Ishikawa (cell line): ENCODE data around the gene OGDHL.

Experiments used
- CEBPB ChIP-seq: IDR thresholded peaks from 2 replicates; pipeline ENCODE4 v1.6.1; 2012
- EP300 ChIP-seq: IDR thresholded peaks from 2 replicates; pipeline ENCODE4 v1.6.1; 2012; ENCODE audit warnings: borderline replicate concordance
- MAX ChIP-seq: IDR thresholded peaks from 2 replicates; pipeline ENCODE4 v1.6.1; 2012
- RAD21 ChIP-seq: IDR thresholded peaks from 2 replicates; pipeline ENCODE4 v1.6.1; 2012; ENCODE audit warnings: low read depth
- TAF1 ChIP-seq: IDR thresholded peaks from 2 replicates; pipeline ENCODE4 v1.6.1; 2012; ENCODE audit warnings: low read depth, mild to moderate bottlenecking
- TEAD4 ChIP-seq: IDR thresholded peaks from 2 replicates; pipeline ENCODE4 v1.6.1; 2012
- USF1 ChIP-seq: IDR thresholded peaks from 2 replicates; pipeline ENCODE4 v1.6.1; 2012
- ZBTB7A ChIP-seq: IDR thresholded peaks from 2 replicates; pipeline ENCODE4 v1.6.1; 2012; ENCODE audit warnings: low read depth

- TF ChIP-seq TAF1 (no peak), CEBPB (no peak), MAX (no peak), TEAD4 (no peak), EP300 (no peak), USF1 (no peak), RAD21 (no peak), ZBTB7A (no peak)
Measured at GRCh38 chr10:49736564-49737113, 25.5 kb downstream of the OGDHL start.
